Transverse colon (tissue), 4 donors: ENCODE data around the gene CAD. TPM values are rescaled to one million over a fixed set of nuclear protein-coding genes. Genes with fewer than 3 reads are reported as not detected.

Experiments used
- DNase-seq: peaks from one replicate; pipeline ENCODE4 v3.0.0-alpha.2; 2019
- H3K27ac ChIP-seq, 4 donors: fragments of 200-600 bp; sonication (generic); 2 replicates each; pipeline ENCODE4 v1.5.1; 2016 to 2018; ENCODE audit warnings: inconsistent platforms in 4 of 4
- H3K27me3 ChIP-seq: fragments of 200-600 bp; sonication (generic); 2 replicates; pipeline ENCODE4 v1.5.1; 2017; ENCODE audit warnings: inconsistent platforms
- H3K36me3 ChIP-seq, 4 donors: fragments of 200-600 bp; sonication (generic); 2 replicates each; pipeline ENCODE4 v1.5.1; 2017 to 2019; ENCODE audit warnings: inconsistent platforms in 4 of 4
- H3K4me1 ChIP-seq, 4 donors: fragments of 200-600 bp; sonication (generic); 2 replicates each; pipeline ENCODE4 v1.5.1; 2017 to 2020; ENCODE audit warnings: inconsistent platforms in 4 of 4
- H3K4me3 ChIP-seq, 4 donors: fragments of 200-600 bp; sonication (generic); 1 replicate in 1 of 4; 2 replicates in 3 of 4; pipeline versions ENCODE4 v1.5.1 to v1.6.1; 2017 to 2019; ENCODE audit warnings: inconsistent platforms in 4 of 4
- H3K9me3 ChIP-seq, 2 donors: fragments of 200-600 bp; sonication (generic); 2 replicates each; pipeline ENCODE4 v1.5.1; 2017 to 2019; ENCODE audit warnings: inconsistent platforms in 2 of 2
- EP300 ChIP-seq: sonication (generic); formaldehyde crosslinking; IDR thresholded peaks from one replicate; pipeline ENCODE4 v1.6.1; 2017; ENCODE audit warnings: antibody characterized with exemption, low read depth
- POLR2A ChIP-seq: fragments of 450-650 bp; IDR thresholded peaks from one replicate; pipeline ENCODE4 v1.6.1; 2016; ENCODE audit warnings: antibody characterized with exemption, mild to moderate bottlenecking, moderate library complexity
- POLR2AphosphoS5 ChIP-seq, 3 donors: sonication (generic); formaldehyde crosslinking; IDR thresholded peaks; one replicate each; pipeline ENCODE4 v1.6.1; 2016; ENCODE audit warnings: antibody characterized with exemption in 3 of 3
- WGBS, 2 donors: methylation state at CpG; one replicate each; pipeline ENCODE4 v1.1.5; 2018; ENCODE audit warnings: low coverage in 1 of 2; 5-methylcytosine and 5-hydroxymethylcytosine counted together
- in situ Hi-C, 4 donors: fragments of 200-750 bp; cut with MboI; loops; one replicate each; pipeline versions ENCODE4 v1.15.0 to v1.15.1; 2017; ENCODE audit warnings: low sequenced_read_pairs in 3 of 4, low pct_ligation_motif_present in 1 of 4, low pct_unique_long_range_greater_than_20kb in 1 of 4
- intact Hi-C: fragments of 100-400 bp; cut with DNase I; formaldehyde crosslinking; loops from one replicate; pipeline ENCODE4 v1.15.1; 2023; ENCODE audit warnings: low total_unique reads
- total RNA-seq, 4 donors: library from RNA; depleted of rRNA; stranded (reverse); fragments of >200 nt; gene quantifications; one replicate each; pipeline ENCODE4 v1.1.0, GENCODE V29; 2016
- TF ChIP-seq, protein P1 (sequence below), 5 experiments: fragments of 200-600 bp in 3 of 5; fragments of 450-650 bp in 2 of 5; sonication (generic) in 3 of 5; IDR thresholded peaks; 1 replicate in 2 of 5; 2 replicates in 3 of 5; pipeline ENCODE4 v1.5.1; 2016 to 2017; ENCODE audit warnings: antibody characterized with exemption in 5 of 5, inconsistent platforms in 3 of 5, mild to moderate bottlenecking in 2 of 5, moderate library complexity in 1 of 5

The CAD gene
- total RNA-seq, 4 donors from 2014 or later = 11.9 to 25.9 (median 16.6) TPM

DNA sequence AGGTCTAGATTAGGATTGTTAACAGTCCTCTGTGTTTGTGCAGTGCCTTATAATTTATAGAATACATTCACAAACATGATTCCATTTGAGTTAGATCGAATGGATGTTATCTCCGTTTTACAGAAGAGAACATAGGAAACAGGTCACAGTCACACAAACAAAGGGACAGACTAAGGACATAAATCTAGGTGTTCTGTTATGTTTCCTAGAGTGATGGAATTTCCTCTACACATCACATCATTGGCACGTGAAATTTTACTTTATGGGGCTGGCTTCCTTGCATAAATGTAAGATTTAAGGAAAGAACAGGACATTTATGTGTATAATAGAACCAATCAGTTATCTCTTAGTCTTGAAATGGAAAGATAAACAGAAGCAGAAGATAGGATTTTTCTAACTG, 71.4 kb downstream of the CAD start:
- no peak for DNase-seq
- in situ Hi-C loops = loop anchor here in 3 of 4 donors (10.0 to 25.0 kb wide), 2 partner anchors 184 to 326 kb away; partner anchors contain the start of gene MAPRE3 (in 3 of the 3)
- TF ChIP-seq, protein P1, sequence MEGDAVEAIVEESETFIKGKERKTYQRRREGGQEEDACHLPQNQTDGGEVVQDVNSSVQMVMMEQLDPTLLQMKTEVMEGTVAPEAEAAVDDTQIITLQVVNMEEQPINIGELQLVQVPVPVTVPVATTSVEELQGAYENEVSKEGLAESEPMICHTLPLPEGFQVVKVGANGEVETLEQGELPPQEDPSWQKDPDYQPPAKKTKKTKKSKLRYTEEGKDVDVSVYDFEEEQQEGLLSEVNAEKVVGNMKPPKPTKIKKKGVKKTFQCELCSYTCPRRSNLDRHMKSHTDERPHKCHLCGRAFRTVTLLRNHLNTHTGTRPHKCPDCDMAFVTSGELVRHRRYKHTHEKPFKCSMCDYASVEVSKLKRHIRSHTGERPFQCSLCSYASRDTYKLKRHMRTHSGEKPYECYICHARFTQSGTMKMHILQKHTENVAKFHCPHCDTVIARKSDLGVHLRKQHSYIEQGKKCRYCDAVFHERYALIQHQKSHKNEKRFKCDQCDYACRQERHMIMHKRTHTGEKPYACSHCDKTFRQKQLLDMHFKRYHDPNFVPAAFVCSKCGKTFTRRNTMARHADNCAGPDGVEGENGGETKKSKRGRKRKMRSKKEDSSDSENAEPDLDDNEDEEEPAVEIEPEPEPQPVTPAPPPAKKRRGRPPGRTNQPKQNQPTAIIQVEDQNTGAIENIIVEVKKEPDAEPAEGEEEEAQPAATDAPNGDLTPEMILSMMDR (IDR thresholded peaks at IDR 0.05) = no peak
- TF ChIP-seq EP300 = no peak
- TF ChIP-seq POLR2AphosphoS5 (IDR thresholded peaks at IDR 0.05) = no peak
- no peak for TF ChIP-seq POLR2A
- Histone ChIP-seq H3K4me1 (no peaks in the 10 kb centered on the region), H3K27ac (no peak overlapping the region), H3K27me3 (peaks cover 55% of the 10 kb centered on the region), H3K4me3 (no peak overlapping the region), H3K36me3 (no peaks in the 10 kb centered on the region), H3K9me3 (no peaks in the 10 kb centered on the region)
- intact Hi-C loops = loop anchor here (10.0 kb wide), 1 partner anchor 324 kb away; no protein-coding TSS in a partner anchor
- 34 to 36% methylated on average over 3 of the region's 3 CpGs for WGBS, 2 donors

DNA sequence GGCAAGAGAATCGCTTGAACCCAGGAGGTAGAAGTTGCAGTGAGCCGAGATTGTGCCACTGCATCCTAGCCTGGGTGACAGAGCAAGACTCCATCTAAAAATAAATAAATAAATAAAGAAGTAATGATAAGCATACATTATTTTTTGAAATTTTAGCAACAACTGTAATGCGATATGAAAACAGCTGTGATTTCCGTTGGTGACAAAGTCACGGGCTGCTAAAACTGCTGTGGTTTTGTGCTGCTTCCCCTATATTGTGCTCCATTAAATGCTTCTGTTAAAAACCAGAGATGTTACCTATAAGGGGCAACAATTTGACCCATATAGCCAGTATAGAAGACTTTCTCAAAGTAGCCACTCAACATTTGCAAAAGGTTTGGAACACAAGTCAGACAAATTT, 73.4 kb downstream of the CAD start:
- WGBS, 2 donors = 60 to 80% methylated on average over 1 to 5 of the region's 5 CpGs
- in situ Hi-C loops (loop anchor here in 3 of 4 donors (25.0 kb wide), 1 partner anchor 328 kb away; the partner anchor contains the start of gene MAPRE3 (in 3 of the 3)), intact Hi-C loops (no loop called here)
- no peak for DNase-seq
- Histone ChIP-seq H3K4me1 (no peaks in the 10 kb centered on the region), H3K36me3 (no peaks in the 10 kb centered on the region), H3K27ac (no peak overlapping the region), H3K27me3 (peaks cover 47% of the 10 kb centered on the region), H3K9me3 (no peaks in the 10 kb centered on the region), H3K4me3 (no peak overlapping the region)
- no peak for TF ChIP-seq POLR2A
- TF ChIP-seq, protein P1 (IDR thresholded peaks at IDR 0.05) = no peak

DNA sequence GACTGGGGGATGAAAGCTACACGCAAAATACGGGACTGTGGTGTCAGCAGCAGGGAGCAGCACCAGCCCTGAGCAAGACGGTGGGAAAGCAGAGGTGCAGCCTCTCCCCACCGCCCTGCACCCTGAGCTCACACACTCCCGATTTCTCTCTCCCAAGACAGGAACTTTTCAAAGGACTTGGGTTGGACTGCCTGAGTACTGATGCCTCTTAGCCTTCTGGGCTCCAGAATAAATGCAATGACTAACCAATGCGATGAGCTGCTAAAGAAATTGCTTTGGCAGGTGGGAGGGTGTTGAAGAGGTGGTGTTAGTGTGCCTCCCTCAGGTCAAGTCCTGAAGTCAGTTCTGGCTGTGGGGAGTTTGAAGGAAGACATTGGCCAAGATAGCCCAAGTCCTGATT, 74.7 kb downstream of the CAD start:
- in situ Hi-C loops = loop anchor here in 3 of 4 donors (25.0 kb wide), 1 partner anchor 330 kb away; the partner anchor contains the start of gene MAPRE3 (in 3 of the 3)
- Histone ChIP-seq H3K36me3 (no peaks in the 10 kb centered on the region), H3K4me1 (no peaks in the 10 kb centered on the region), H3K27me3 (peaks cover 41% of the 10 kb centered on the region), H3K9me3 (no peaks in the 10 kb centered on the region), H3K4me3 (no peak overlapping the region), H3K27ac (no peak overlapping the region)
- WGBS, 2 donors = 50 to 53% methylated on average over 1 to 6 of the region's 6 CpGs
- TF ChIP-seq POLR2AphosphoS5 (IDR thresholded peaks at IDR 0.05) (no peak), EP300 (no peak), POLR2A (no peak)
- TF ChIP-seq, protein P1 (IDR thresholded peaks at IDR 0.05) = no peak
- DNase-seq = no peak
- intact Hi-C loops = no loop called here

Other genes with a start within 250 kb of the CAD start
- gene MAPRE3, start 246.7 kb upstream of the CAD start, total RNA-seq = 10 to 100 TPM; 16.8 to 64.7 (median 32.9) TPM
- gene TMEM214, start 184.4 kb upstream of the CAD start, total RNA-seq = 100 to 1,000 TPM in 2 of 4 donors, 10 to 100 TPM in 2; 51.2 to 179 (median 127) TPM
- gene AGBL5, start 165.7 kb upstream of the CAD start, total RNA-seq = 10 to 100 TPM in 3 of 4 donors, 1 to 10 TPM in 1; 9.7 to 39.2 (median 13.9) TPM
- gene OST4, start 145.7 kb upstream of the CAD start, total RNA-seq = 100 to 1,000 TPM in 3 of 4 donors, 10 to 100 TPM in 1; 92.7 to 320 (median 202) TPM
- gene EMILIN1, start 138.8 kb upstream of the CAD start, total RNA-seq = 100 to 1,000 TPM in 1 of 4 donors, 10 to 100 TPM in 3; 41.0 to 152 (median 65.6) TPM
- 10 to 100 TPM in 1 of 4 donors, 1 to 10 TPM in 3; 1.8 to 12.0 (median 6.3) TPM for gene KHK, start 130.6 kb upstream of the CAD start, total RNA-seq
- 1 to 10 TPM in 2 of 4 donors, under 1 TPM in 1, not detected in 1; 0.27 to 4.9 (median 1.1) TPM for gene CGREF1, start 98.2 kb upstream of the CAD start, total RNA-seq
- under 1 TPM in 1 of 4 donors, not detected in 3; 0.48 TPM for gene ABHD1, start 93.6 kb upstream of the CAD start, total RNA-seq
- 100 to 1,000 TPM in 1 of 4 donors, 10 to 100 TPM in 3; 53.2 to 105 (median 71.1) TPM for gene PREB, start 82.7 kb upstream of the CAD start, total RNA-seq
- gene PRR30, start 78.0 kb upstream of the CAD start, total RNA-seq = not detected
- not detected for gene TCF23, start 68.4 kb upstream of the CAD start, total RNA-seq
- 100 to 1,000 TPM in 2 of 4 donors, 10 to 100 TPM in 2; 64.7 to 179 (median 121) TPM for gene ATRAID, start 5.3 kb upstream of the CAD start, total RNA-seq
- 10 to 100 TPM; 22.8 to 58.3 (median 41.0) TPM for gene SLC5A6, start 5.1 kb upstream of the CAD start, total RNA-seq
- under 1 TPM in 1 of 4 donors, not detected in 3; 0.60 TPM for gene SLC30A3, start 45.7 kb downstream of the CAD start, total RNA-seq
- not detected for gene DNAJC5G, start 58.1 kb downstream of the CAD start, total RNA-seq
- 1 to 10 TPM in 2 of 4 donors, under 1 TPM in 1, not detected in 1; 0.40 to 1.9 (median 1.2) TPM for gene TRIM54, start 65.1 kb downstream of the CAD start, total RNA-seq
- gene UCN, start 91.1 kb downstream of the CAD start, total RNA-seq = 10 to 100 TPM in 1 of 4 donors, 1 to 10 TPM in 1, under 1 TPM in 1, not detected in 1; 0.82 to 10.8 (median 2.2) TPM
- 10 to 100 TPM; 34.4 to 53.8 (median 38.3) TPM for gene MPV17, start 105.7 kb downstream of the CAD start, total RNA-seq
- 10 to 100 TPM; 55.7 to 79.2 (median 63.6) TPM for gene GTF3C2, start 139.4 kb downstream of the CAD start, total RNA-seq
- gene EIF2B4, start 153.0 kb downstream of the CAD start, total RNA-seq = 10 to 100 TPM; 12.0 to 36.7 (median 27.5) TPM
- gene SNX17, start 153.2 kb downstream of the CAD start, total RNA-seq = 10 to 100 TPM; 59.8 to 99.3 (median 73.9) TPM
- 10 to 100 TPM; 24.0 to 41.0 (median 32.6) TPM for gene ZNF513, start 163.4 kb downstream of the CAD start, total RNA-seq
- 10 to 100 TPM; 43.4 to 54.9 (median 51.7) TPM for gene PPM1G, start 192.2 kb downstream of the CAD start, total RNA-seq
- gene NRBP1, start 211.3 kb downstream of the CAD start, total RNA-seq = 10 to 100 TPM; 38.4 to 74.8 (median 66.8) TPM
- 100 to 1,000 TPM in 1 of 4 donors, 10 to 100 TPM in 3; 18.0 to 112 (median 47.8) TPM for gene KRTCAP3, start 225.0 kb downstream of the CAD start, total RNA-seq